Left colon (tissue), 2 donors: ENCODE data around the gene ZNF555. TPM values are rescaled to one million over a fixed set of nuclear protein-coding genes. Genes with fewer than 3 reads are reported as not detected.
"Not testable (repeated sequence)": the region's sequence is repeated elsewhere in the genome, so short reads cannot be mapped to it uniquely, and the experiment has no call there.

Source experiments
- ATAC-seq: fragments of 200-7000 bp; cut with Tn5 transposase; one replicate; pipeline ENCODE4 v1.9.1; 2020; ENCODE audit warnings: mild to moderate bottlenecking, moderate library complexity
- DNase-seq, 2 donors: peaks; one replicate each; pipeline ENCODE4 v3.0.0-alpha.2; 2020
- intact Hi-C, 2 donors: fragments of 100-400 bp; cut with DNase I in 1 of 2; cut with micrococcal nuclease in 1 of 2; formaldehyde crosslinking; loops; one replicate each; pipeline versions ENCODE4 v1.11.2 to v1.14.0; 2022; cut with DNase I, micrococcal nuclease
- total RNA-seq, 2 donors: library from RNA; stranded (reverse); fragmentation: NEBNext Ultra II Directional; extraction: Animal tissue kit (Norgen Biotek cat#: 25700); gene quantifications; one replicate each; pipeline ENCODE4 v1.2.1, GENCODE V29; 2021
- donor health status: DM: no; HTN: no; CAD: no.
- donor health status: DM: yes; HTN: yes; CAD: no.

Gene ZNF555
- total RNA-seq, 2 donors from 2014 or later, result 5.2 to 5.5 TPM

DNA sequence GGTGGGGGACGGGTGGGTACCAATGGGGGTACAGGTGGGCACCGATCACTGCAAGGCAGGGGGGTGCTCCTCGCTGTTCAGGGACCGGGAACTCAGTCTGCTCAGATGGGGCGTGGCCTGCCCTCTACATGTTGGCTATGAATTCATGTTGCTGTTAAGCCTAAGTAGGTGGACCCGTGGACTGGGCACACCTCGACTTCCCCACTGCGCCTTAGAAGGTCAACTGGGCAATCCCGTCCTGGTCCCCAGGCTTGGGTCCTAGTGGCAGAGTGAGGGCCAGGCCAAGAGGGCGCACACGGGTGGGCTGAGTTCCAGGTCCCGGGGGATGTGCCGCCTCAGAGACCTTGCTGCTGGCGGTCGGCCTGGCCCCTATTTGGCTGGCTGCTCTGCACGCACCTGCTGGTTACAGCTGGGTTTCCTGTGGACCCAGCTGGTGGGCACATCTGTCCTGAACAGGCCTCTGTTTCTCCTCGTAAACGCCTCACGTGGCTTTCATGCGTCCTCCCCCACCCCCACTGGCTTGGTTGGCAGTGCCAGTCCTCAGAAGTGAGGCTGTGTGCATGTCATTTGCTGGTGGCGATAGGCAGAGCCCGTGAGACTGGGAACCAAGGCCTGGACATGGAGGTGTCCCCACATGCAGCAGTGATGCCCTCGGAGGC is 35.2 kb upstream of the ZNF555 start:
- ATAC-seq, result no peak

DNA sequence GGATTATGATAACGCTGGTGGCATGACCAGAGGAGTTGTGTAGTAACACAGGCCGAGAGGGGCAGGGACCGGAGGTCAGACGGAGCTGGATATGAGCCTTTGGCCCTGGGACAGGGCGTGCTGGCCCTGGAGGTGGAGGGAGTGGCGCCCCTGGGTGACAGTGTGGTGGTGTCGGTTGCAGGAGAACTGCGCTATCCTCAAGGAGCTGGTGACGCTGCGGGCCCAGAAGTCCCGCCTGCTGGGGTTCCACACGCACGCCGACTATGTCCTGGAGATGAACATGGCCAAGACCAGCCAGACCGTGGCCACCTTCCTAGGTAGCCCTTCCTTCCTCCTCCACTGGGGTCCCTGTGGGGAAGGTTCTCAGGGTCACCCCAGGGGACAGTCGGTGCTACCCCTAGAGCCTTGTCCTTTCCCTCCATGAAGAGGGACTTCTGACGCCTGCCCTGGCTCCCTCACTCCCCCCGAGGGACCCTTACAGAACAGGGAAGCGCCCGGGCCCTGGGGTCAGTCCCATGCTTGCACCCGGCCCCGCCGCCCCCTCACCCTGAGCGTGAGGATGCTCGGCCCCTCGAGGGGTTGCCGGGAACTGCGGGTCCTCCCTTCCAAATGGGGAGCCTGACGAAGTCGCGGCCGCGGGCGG is 34.4 kb upstream of the ZNF555 start:
- no peak for ATAC-seq
- intact Hi-C loops, result no loop called here
- no peak for DNase-seq

More for the DNA sequence above, 35.2 kb upstream of the ZNF555 start:
- no peak for DNase-seq
- intact Hi-C loops, result no loop called here

DNA sequence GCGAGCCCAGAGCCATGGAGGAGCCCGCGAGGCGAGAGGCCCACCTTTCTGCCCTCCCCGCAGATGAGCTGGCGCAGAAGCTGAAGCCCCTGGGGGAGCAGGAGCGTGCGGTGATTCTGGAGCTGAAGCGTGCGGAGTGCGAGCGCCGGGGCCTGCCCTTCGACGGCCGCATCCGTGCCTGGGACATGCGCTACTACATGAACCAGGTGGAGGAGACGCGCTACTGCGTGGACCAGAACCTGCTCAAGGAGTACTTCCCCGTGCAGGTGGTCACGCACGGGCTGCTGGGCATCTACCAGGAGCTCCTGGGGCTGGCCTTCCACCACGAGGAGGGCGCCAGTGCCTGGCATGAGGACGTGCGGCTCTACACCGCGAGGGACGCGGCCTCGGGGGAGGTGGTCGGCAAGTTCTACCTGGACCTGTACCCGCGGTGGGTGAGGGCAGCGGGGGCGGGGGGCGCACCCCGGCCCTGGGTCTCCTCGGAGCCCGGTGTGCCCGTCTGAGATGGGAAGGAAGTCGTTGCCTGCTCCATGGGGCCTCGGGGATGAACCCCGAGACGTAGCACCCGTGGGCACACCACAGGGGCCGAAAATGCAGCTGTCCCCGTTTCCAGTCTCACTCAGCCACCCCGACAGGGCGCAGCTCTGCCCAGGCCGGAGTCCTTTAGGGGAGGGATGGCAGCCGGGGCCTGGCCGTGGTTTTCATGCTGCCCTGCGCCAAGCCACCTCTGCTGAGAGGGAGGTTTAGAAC is 33.7 kb upstream of the ZNF555 start:
- ATAC-seq, result no peak
- intact Hi-C loops, result no loop called here
- no peak for DNase-seq

- DNase-seq, result no peak
- no peak for ATAC-seq
- intact Hi-C loops, result no loop called here
These were observed 32.9 kb upstream of the ZNF555 start for GRCh38 chr19:2808129-2808941.

DNA sequence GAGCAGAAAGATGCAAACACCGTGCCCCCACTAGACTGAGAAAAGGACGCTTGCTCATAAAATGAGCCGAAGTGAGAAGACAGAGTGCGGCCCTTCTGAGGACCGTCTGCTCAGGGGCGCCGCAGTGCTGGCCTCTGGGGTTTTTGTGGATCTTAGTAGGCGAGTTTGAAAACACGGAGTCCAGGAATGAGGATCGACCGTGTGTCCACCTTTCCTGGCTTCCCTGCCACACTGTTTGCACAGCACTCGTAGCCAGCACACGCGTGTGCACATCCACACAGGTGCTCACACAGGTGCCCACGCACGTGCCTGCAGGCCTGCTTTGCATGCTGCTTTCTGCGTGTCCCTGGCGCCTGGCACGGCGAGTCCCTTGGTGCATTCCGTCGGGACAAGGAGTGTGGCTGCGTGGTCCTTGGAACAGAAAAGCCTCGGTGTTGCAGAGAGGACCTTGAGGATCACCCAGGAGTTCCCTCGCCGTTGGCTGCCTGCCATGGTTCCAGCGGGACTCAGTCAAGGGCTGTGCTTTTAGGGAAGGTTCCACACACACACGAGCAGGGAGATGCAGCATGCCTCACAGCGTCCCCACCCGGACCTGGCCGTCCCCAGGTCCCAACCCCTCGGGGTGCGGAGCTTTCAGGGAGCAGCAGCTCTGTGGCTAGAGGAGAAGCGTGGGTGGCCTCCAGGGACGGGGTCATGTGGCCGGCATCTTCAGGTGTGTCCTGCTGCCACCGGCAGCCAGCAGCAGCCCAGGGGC is 31.7 kb upstream of the ZNF555 start:
- DNase-seq, result no peak
- ATAC-seq, result no peak
- intact Hi-C loops, result no loop called here

DNA sequence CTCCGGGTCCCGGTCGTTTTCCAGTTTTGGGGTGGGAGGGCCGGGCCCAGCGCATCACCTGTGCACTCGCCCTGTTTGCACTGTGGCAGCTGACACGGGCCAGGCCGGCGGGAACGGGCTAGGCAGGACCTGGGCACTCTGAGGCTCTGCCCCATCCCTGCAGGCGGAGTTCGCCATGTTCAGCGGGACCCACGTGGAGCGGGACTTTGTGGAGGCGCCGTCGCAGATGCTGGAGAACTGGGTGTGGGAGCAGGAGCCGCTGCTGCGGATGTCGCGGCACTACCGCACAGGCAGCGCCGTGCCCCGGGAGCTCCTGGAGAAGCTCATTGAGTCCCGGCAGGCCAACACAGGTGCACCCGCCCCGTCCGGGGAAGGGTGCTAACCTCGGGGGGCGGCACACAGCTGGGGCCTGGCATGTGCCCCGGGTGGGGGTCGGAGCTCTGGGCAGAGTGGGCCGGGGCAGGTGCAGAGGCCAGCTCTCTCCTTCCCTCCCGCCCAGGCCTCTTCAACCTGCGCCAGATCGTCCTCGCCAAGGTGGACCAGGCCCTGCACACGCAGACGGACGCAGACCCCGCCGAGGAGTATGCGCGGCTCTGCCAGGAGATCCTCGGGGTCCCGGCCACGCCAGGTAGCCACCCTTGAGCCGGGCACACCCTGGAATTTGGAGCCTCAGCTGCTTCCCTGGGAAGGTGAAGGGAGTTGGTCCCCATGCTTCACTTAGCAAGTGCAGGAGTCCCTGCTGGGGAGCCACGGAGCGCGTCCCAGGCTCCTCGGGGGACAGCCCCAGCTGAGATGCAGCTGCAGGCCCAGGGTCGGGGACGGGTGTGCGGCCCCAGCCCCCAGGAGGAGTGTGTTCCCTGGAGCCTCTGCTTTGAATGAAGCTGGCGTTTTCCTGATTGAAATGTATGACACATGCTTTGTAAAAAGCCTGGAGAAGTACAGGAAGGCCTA is 30.9 kb upstream of the ZNF555 start:
- intact Hi-C loops, result no loop called here
- no peak for ATAC-seq

GRCh38 chr19:2811221-2811722 is 30.0 kb upstream of the ZNF555 start:
- peak; percentile 70 to 72 for DNase-seq
- ATAC-seq, result peak; percentile 82
- intact Hi-C loops, result no loop called here

More for the DNA sequence above, 30.9 kb upstream of the ZNF555 start:
- no peak for DNase-seq

- peak; percentile 93 for ATAC-seq
- DNase-seq, result peak; percentile 62 to 68
- intact Hi-C loops, result no loop called here
These were observed 29.4 kb upstream of the ZNF555 start for GRCh38 chr19:2811735-2812413.

DNA sequence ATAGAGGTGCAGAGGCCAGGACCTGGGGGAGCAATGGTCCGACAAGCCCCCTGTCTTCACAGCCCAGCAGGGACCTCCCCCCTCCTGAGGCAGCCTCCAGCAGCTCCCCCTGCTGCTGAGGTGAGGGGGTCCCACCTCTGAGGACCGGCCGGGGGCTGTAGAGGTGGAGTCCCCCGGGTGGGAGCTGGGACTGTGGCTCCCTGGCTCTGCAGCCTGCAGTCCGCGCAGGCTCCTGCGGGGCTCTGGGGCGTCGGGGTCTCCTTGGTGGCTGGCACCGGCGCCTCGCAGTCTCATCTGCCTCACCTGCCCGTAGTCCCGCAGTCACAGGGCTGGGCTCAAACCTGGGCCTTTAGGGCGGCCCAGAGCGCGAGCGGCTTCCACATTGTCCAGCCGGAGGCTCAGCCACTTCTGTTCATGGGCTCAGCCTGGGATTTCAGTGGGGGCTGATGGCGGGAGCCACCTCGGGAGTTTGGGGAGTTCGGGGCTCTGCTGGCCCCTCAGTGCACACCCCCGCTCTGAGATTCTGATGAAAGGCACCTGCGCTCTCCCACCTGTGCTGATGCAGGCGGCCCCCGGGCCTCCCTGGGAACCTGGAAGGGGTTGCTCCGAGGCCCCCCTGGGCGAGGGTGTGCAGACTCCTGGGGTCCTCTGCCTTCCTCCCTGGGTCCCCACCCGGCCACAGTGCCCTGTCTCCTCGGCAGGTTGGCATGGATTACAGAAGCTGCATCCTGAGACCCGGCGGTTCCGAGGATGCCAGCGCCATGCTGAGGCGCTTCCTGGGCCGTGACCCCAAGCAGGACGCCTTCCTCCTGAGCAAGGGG is 28.7 kb upstream of the ZNF555 start:
- intact Hi-C loops, result no loop called here
- no peak for DNase-seq
- ATAC-seq, result no peak

DNA sequence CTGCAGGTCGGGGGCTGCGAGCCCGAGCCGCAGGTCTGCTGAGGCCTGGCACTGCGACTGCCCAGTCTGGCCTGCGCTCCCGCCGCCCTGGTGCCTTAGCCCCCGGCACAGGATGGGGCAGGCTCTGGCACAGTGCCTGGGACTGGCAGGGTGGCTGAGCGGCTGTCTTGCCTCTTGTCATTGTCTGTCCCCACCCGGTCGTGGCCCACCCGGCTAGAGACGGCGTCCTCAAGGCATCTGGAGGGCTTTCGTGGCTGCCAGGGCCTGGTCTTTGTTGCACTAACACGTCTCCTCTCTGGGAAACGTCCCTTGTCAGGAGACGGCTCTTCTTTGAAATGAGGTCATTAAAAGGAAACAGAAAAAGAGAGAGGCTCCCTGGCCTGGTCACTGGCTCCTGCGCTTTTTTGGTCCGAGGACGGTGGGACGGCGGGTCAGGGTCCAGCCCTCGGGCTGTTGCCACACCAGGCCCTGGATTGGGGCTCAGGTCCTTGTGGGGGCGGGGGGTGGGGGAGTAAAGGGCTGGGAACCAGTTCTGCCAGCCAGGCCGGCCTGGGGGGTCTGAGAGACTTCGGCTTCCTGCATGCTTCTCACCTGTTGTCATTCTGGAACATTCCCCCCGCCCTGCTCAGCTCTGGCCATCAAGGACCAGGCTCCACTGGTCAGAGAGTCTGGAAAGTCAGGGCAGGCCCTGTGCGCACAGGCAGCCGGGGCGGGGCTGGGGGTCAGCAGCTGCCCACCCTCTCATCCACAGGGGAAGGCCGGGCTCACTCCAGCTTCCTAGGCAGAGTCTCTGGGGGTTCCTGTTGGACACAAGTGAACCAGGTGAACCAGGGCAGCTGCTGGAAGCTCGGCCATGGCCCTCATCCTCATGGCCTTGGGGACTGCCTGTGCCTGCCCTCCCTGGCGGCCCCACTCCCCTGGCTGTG is 27.8 kb upstream of the ZNF555 start:
- no peak for DNase-seq
- intact Hi-C loops, result no loop called here
- no peak for ATAC-seq

DNA sequence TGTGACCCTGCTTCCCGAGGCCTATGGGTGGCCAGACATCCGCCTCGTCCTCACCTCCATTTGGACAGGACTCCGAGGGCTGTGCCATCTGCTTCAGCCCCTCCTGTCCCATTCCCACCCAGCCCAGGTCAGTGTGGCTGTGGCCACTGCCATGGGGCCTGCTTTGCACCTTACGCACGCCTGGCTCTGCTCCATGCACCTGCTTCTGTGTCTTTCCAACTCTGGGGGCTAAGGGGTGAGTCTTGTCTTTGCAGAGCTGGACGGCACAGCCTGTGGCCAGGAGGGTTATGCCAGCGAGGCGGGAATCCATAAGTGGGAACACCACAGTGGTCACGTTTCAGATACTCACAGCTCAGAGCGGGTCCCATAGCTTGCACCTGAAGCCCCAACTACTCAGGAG is 26.8 kb upstream of the ZNF555 start:
- ATAC-seq (no peak), DNase-seq (no peak)
- intact Hi-C loops, result no loop called here

- ATAC-seq (no peak), DNase-seq (no peak)
- intact Hi-C loops, result no loop called here
These were observed 26.1 kb upstream of the ZNF555 start for GRCh38 chr19:2815191-2815614.

DNA sequence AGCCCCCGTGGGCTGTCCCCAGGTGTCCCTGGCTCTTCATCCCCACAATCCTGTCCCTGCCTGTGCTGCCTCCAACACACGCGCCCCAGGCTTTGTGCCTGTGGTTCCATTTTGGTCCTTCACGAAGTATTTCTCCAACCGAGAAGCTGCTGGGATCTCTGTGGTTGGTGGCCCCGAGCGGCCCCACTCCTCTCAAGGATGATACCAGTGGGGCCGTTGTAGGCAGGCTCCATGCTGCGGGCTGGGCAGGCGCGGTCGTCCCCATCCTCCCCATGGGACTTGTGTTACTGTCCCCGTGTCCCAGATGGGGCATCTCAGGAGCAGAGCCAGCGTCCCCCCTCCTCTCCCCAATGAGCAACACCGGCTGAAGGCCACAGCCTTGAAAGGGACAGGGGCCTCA is 25.4 kb upstream of the ZNF555 start:
- intact Hi-C loops, result no loop called here
- ATAC-seq (no peak), DNase-seq (no peak)

- no peak for DNase-seq
- intact Hi-C loops, result no loop called here
- ATAC-seq, result no peak
These were observed 24.6 kb upstream of the ZNF555 start for GRCh38 chr19:2816641-2817040.

DNA sequence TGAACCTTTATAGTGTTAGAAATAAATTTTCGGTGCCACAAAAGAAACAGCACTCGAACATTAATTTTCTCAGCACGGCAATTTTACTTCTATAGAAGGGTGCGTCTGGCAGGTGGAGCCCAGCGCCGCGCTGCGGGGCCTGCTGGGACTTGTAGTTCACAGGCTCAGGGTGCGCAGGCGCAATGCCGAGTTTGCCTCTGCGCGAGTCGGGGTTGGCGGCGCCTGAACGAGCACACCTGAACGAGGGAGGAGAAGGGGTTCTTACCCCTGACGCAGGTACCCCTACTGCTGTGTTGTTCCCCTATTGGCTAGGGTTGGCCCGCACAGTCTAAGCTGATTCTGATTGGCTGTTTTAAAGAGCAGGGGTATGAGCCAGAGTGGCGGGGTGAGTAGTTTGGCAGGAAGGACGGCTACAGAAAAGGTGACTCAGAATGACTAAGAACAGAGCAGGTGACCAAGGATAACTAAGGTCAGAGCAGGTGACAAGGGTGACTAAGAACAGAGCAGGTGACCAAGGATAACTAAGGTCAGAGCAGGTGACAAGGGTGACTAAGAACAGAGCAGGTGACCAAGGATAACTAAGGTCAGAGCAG is 23.9 kb upstream of the ZNF555 start:
- ATAC-seq, DNase-seq, intact Hi-C loops: not testable (repeated sequence)
